GM19193 (cell line): ENCODE results near the gene KRTAP5-6.

ENCODE experiments used
- POLR2A ChIP-seq: IDR thresholded peaks from 4 replicates; pipeline ENCODE4 v1.6.1; 2011; ENCODE audit not compliant: insufficient read depth, insufficient read length; ENCODE audit errors: extremely low read depth

Gene KRTAP5-6

DNA sequence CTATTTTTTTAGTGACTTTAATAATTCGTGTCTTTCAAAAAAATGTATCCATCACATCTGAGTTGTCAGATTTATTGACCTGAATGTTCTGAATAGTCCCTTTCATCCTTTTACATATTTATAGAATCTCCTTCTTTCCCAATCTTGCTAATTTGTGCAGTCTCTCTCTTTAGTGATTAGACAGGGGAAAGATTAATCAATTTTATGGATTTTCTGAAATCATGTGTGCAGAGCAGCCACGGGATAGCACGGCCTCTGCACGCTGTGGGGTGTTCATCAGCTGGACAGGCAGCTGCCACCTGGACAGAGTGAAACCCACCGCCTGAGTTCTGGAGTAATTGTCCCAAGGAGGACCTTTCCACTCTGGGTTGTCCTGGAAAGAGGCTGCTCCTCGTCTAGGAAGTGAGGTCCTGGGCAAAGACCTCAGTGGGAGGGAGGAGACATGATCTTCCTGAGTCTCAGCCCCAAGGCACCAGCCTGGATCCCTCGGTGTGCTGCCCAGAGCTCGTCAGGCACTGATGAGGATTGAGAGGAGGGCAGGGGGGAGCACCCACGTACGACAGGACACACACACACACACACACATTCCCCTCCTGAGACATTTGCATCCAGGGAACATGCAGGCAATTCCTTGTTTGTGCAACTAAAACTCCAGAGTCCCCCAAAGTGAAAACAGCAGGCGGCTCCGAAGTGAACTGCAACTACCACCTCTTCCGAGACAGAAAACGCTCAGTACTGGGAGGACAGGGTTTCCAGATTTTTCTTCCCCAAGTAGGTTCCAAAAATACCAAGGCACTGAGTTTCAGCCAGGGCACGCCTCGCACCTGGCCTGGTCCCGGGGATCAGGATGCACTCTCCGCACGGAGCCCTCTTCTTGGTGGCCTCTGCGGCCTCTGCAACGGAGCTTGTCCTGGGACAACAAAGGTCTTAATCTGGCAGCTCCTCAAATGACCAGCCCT lies 22.5 kb upstream of the KRTAP5-6 start:
- no peak for TF ChIP-seq POLR2A

DNA sequence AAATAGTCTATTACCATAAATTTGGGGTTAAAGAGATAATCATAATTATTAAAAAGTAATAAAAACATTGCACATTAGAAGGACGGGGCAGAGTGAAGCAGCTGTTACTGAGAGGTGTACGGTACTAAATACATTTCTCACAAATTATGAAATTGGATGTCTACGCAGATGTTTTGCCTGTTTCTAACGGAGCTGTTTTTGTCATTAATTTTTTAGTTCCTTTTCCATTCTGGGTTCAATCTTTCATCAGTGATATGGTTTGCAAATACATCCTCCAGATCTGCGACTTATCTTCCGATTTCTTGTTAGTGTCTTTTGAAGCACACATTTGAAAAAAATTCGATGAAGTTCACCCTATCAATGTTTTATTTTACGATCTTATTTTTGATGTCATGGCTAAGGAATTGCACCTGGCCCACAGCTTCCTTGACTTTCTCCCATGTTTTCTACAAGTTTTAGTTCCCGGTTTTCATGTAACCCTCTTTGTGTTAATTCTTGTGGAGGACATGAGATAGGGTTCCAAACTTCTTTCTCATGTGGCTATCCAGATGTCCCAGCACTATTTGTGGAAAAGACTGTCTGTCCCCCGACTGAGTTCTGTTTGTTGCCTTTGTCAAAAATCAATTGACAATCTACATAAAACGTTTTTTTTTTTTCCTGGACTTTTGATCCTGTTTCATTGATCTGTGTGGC lies 21.3 kb upstream of the KRTAP5-6 start:
- no peak for TF ChIP-seq POLR2A

DNA sequence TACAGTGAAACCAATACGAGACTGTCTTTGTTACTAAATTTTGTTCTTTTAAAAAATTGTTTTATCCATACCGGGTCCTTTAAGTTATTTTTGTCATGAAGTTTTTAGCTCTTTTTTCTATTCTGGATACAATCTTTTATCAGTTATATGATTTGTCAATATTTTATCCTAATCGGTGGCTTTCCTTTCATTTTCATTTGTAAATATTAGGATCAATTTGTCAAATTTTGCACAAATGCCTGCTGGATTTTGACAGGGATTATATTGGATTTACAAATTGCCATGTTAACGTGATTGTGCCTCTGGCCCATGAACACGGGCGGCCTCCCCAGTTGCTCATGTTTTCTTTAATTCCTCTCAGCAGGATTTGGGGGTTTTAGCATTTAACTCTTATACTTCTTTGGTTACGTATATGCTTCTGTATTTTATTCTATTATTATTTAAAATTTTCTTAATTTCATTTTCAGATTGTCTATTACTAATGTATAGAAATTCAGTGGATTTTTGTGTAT lies 20.7 kb upstream of the KRTAP5-6 start:
- TF ChIP-seq POLR2A = no peak

DNA sequence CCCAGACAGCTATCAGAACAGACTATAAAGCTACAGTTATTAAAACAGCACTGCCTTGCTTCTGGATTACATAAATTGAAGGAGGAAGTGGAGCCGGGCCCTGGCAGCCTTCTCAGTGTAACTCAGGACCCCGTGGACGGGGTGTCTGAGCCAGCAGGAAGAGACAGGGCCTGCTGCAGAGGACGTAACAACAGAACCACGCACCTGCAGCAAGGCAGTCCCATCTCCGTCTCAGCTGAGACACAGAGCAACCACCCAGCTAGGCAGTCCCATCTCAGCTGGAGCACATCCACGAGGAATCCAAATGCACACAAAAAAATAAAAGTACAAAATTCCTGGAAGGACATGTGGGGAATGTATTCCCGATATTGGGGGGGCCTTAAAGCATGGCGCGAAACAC lies 17.1 kb upstream of the KRTAP5-6 start:
- no peak for TF ChIP-seq POLR2A

- TF ChIP-seq POLR2A = no peak
These were observed 14.6 kb upstream of the KRTAP5-6 start for GRCh38 chr11:1682225-1682905.

- TF ChIP-seq POLR2A = no peak
These were observed 6.6 kb upstream of the KRTAP5-6 start for GRCh38 chr11:1690167-1691025.

DNA sequence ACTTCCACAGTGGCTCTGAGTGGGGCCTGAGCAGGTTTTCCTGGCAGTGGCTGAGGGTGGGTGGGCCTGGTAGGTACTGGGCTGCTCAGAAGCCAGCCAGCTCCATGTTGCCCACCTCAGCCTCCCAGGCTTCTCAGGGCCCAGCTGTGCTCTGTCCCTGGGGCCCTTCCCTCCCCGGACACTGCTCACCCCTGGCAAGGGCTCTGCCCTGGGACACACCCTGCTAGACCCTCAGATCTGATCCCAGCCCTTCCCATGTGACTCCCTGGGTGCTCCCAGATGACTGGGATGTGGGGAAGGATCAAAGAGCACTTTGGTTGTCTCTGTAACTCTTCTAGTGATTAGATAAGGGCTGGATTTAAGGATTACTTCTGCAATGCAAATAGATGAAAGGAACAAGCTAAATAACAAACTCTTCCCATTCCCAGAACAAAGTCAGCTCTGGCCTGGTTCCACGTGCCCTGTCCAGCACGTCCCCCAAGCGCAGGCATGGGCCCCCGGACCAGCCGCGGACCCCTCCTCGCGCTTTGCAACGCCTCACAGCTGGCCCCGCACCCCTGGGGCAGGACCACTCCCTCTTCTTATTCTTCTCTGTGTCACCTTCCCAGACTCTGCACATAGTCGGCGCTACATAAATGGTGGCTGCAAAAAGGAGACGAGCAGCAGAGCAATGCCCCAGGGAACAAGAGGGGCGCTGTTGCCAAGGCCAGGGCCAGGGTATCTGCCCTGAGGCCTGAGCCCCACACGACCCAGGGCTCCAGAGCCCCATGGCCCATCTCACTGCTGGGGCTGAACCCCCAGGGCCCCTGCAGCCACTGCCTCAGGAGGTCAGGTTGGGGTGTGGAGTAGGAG lies 5.7 kb upstream of the KRTAP5-6 start:
- TF ChIP-seq POLR2A = no peak

DNA sequence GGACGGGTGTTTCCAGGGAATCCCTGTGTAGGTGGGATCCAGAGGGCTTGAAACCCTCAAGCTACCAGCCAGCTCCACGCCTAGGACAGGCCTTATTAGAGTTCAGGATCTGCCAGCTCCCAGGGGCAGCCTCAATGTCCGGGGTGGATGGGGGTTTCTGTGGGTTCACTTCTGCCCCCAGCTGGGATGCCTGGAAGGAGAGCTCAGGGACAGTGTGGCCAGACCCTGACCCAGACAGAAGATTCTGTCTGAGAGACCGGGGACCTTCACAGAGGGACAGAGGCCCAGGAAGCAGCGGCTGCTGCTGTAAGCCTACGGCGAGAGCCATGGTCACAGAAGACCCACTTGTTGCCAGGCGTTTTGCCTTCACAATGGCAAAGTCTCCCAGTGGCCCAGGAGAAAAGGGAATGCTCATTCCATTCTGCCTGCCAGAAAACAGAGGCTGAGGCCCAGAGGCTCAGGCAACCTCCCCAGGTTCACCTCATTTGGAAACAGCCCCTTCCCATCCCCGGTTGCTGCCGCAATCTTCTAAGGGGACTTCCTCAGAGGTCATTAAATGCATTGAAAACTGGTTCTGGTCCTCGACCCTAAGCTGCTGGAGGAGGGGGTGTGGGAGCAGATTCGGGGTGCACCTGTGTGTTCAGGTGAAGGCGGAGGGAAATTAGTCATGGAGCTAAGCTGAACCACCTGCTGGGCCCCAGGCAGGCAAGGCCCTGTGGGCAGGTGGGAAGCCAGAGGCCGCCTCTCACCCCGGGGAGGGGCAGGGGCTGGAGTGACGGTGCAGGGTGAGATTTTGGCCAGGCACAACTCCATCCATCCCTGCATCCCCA lies 4.9 kb upstream of the KRTAP5-6 start:
- TF ChIP-seq POLR2A = no peak

DNA sequence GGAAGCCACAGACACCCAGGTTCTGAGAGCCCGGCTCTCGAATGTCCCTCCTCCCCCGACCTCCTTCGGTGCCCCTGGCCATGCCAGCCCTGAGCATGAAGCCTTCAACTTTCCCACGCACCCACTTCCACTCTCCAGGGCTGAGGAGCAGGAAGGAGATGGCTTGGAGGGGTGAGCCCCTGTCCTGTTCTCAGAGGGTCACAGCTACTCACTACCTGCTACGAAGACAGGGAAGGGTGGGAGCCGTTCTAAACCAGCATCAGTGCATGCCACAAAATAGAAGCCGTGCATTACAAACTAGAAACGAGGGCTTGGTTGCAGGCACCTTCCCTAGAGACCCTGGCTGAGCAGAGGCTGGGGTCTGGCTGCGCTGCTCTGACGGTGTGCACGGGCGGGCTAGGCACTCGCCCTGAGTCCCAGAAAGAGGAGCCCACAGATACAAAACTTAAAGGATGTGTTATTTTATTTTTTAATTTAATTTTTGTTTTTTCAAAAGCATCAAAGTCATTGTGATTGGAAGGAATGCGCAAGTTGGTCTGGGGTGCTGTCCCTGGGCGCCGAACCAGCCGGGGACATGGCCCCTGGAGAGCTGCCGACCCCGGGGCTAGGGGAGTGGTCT lies 4.2 kb upstream of the KRTAP5-6 start:
- no peak for TF ChIP-seq POLR2A

GRCh38 chr11:1693327-1694063 lies 3.5 kb upstream of the KRTAP5-6 start:
- TF ChIP-seq POLR2A = no peak

GRCh38 chr11:1694064-1694845 lies 2.7 kb upstream of the KRTAP5-6 start:
- no peak for TF ChIP-seq POLR2A
